Effector memory CD4-positive, alpha-beta T cell (primary cell): ENCODE results near the gene ARHGAP26.
"Not testable (repeated sequence)": the region's sequence is repeated elsewhere in the genome, so short reads cannot be mapped to it uniquely, and the experiment has no call there.

ENCODE experiments used
- DNase-seq, 3 donors: peaks; one replicate each; pipeline ENCODE4 v3.0.0-alpha.2; 2020
- H3K27ac ChIP-seq: 2 replicates; pipeline ENCODE4 v1.7.0; 2013; ENCODE audit warnings: mild to moderate bottlenecking, low read length, moderate library complexity; ENCODE audit not compliant: insufficient read depth, poor library complexity, severe bottlenecking
- H3K27me3 ChIP-seq: replicated peaks from 2 replicates; pipeline ENCODE4 v1.7.0; 2013; ENCODE audit warnings: mild to moderate bottlenecking, low read length; ENCODE audit not compliant: insufficient read depth, control insufficient read depth, poor library complexity, severe bottlenecking
- H3K36me3 ChIP-seq: 2 replicates; pipeline ENCODE4 v1.7.0; 2013; ENCODE audit warnings: mild to moderate bottlenecking, low read length, moderate library complexity; ENCODE audit not compliant: control insufficient read depth, insufficient read depth
- H3K4me1 ChIP-seq: 2 replicates; pipeline ENCODE4 v1.7.0; 2013; ENCODE audit warnings: low read length, mild to moderate bottlenecking; ENCODE audit not compliant: control insufficient read depth, insufficient read depth, poor library complexity, severe bottlenecking
- H3K4me3 ChIP-seq: 2 replicates; pipeline ENCODE4 v1.7.0; 2013; ENCODE audit warnings: low read length, low read depth, mild to moderate bottlenecking; ENCODE audit not compliant: insufficient read depth, poor library complexity, severe bottlenecking
- H3K9me3 ChIP-seq: 2 replicates; pipeline ENCODE4 v1.7.0; 2013; ENCODE audit warnings: mild to moderate bottlenecking, low read length, moderate library complexity; ENCODE audit not compliant: control insufficient read depth

ARHGAP26 gene

GRCh38 chr5:143085319-143085917, 315.2 kb downstream of the ARHGAP26 start:
- Histone ChIP-seq H3K9me3 (no peaks in the 10 kb centered on the region), H3K36me3 (no peaks in the 10 kb centered on the region), H3K27me3 (no peaks in the 10 kb centered on the region), H3K4me3 (no peak overlapping the region), H3K4me1 (no peaks in the 10 kb centered on the region), H3K27ac (no peak overlapping the region)
- no peak for DNase-seq

DNA sequence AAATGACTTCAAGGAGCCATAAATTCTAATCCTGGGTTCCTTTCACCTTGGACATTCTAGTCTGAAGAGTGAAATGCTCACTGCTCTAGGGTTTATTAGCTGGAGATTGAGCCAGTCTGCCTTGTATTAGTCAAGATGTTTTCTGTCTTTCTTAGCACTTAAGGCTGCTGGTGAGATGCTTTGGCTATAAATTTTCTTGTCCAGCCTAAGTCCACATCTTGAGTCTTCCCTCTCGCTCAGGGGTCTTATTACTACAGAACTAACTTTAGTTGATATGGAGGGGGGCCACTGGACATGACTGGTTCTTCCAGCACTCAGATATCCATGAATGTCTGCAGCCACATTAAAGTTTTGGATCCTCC, 316.4 kb downstream of the ARHGAP26 start:
- Histone ChIP-seq H3K9me3 (no peaks in the 10 kb centered on the region), H3K4me3 (no peak overlapping the region), H3K27me3 (no peaks in the 10 kb centered on the region), H3K4me1 (no peaks in the 10 kb centered on the region), H3K36me3 (no peaks in the 10 kb centered on the region), H3K27ac (no peak overlapping the region)
- DNase-seq: no peak

- Histone ChIP-seq H3K27ac (no peak overlapping the region), H3K9me3 (no peaks in the 10 kb centered on the region), H3K4me1 (no peaks in the 10 kb centered on the region), H3K4me3 (no peak overlapping the region), H3K27me3 (no peaks in the 10 kb centered on the region), H3K36me3 (no peaks in the 10 kb centered on the region)
- DNase-seq: no peak
Measured at GRCh38 chr5:143086908-143087637, 316.9 kb downstream of the ARHGAP26 start.

GRCh38 chr5:143088702-143089101, 318.5 kb downstream of the ARHGAP26 start:
- not testable (repeated sequence) for H3K36me3 ChIP-seq, DNase-seq, H3K4me1 ChIP-seq, H3K27me3 ChIP-seq, H3K27ac ChIP-seq, H3K4me3 ChIP-seq, H3K9me3 ChIP-seq

- H3K4me1 ChIP-seq, H3K4me3 ChIP-seq, H3K9me3 ChIP-seq, DNase-seq, H3K36me3 ChIP-seq, H3K27me3 ChIP-seq, H3K27ac ChIP-seq: not testable (repeated sequence)
Measured at GRCh38 chr5:143090044-143090443, 319.9 kb downstream of the ARHGAP26 start.

GRCh38 chr5:143092711-143093451, 322.7 kb downstream of the ARHGAP26 start:
- not testable (repeated sequence) for H3K36me3 ChIP-seq, DNase-seq, H3K9me3 ChIP-seq, H3K27ac ChIP-seq, H3K4me3 ChIP-seq, H3K4me1 ChIP-seq, H3K27me3 ChIP-seq

- no peaks in the 10 kb centered on the region for H3K9me3 ChIP-seq
- no peak overlapping the region for H3K4me3 ChIP-seq
- no peak for DNase-seq
- no peaks in the 10 kb centered on the region for H3K4me1 ChIP-seq
- H3K36me3 ChIP-seq: no peaks in the 10 kb centered on the region
- H3K27ac ChIP-seq: no peak overlapping the region
- no peaks in the 10 kb centered on the region for H3K27me3 ChIP-seq
Measured at GRCh38 chr5:143093452-143094086, 323.4 kb downstream of the ARHGAP26 start.

DNA sequence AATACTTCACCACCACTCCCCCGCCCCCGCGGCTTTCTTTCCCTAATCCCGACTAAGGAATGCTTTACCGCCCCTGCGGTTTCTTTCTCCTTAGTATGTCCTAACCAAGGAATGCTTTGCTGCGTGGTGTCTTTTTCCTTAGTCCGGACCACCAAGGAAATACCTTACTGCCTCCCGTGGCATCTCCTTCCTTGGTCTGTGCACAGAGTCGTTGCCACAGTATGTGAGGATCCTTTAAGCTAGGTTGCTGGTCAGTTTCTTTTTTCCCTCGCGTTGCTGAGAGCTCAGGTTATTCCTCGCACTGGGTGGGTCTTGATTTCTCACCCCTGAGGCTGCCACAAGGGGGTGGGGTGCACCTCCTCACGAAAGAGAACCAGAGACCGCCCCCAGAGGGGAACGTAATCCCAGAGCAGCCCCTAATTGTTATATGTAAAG, 323.9 kb downstream of the ARHGAP26 start:
- H3K36me3 ChIP-seq: no peaks in the 10 kb centered on the region
- H3K27me3 ChIP-seq: no peaks in the 10 kb centered on the region
- no peak overlapping the region for H3K4me3 ChIP-seq
- no peak for DNase-seq
- H3K4me1 ChIP-seq: no peaks in the 10 kb centered on the region
- no peak overlapping the region for H3K27ac ChIP-seq
- no peaks in the 10 kb centered on the region for H3K9me3 ChIP-seq

DNA sequence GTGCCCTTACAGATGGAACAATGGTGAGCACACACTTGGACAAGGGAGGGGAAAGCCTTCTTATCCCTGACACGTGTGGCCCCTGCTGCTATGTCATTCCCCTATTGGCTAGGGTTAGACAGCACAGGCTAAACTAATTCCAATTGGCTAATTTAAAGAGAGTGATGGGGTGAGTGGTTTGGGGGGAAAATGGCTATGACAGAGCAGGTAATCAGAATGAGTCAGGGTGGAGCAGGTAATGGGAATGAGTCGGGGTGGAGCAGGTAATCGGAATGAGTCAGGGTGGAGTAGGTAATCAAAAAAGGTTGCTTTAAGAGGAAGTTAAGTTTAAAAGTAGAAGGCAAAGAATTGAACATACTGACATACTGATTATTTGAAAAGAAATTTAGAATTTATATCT, 324.4 kb downstream of the ARHGAP26 start:
- not testable (repeated sequence) for H3K36me3 ChIP-seq, DNase-seq, H3K27ac ChIP-seq, H3K27me3 ChIP-seq, H3K4me1 ChIP-seq, H3K9me3 ChIP-seq, H3K4me3 ChIP-seq

DNA sequence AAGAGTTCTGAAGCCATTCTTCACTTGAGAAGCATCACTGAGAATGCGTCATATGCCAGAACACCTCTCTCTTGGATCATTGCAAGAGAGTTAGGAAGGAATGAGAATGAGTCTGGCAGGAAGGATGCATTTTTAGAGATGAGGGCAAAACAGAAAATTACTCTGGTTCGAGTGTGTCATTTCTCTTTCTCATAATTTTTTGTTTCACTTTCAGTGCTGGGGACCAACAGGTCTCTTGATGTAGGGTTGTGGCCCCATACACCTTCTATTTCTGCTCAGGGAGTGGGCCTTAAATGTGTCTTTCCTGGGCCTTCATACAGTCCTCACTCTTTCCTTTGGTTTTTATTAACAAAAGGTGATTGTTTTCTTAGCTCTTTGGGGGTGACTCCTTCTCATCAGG, 330.9 kb downstream of the ARHGAP26 start:
- no peak overlapping the region for H3K27ac ChIP-seq
- H3K4me1 ChIP-seq: no peaks in the 10 kb centered on the region
- no peak overlapping the region for H3K4me3 ChIP-seq
- H3K9me3 ChIP-seq: no peaks in the 10 kb centered on the region
- no peaks in the 10 kb centered on the region for H3K36me3 ChIP-seq
- H3K27me3 ChIP-seq: no peaks in the 10 kb centered on the region
- DNase-seq: no peak
